Sigmoid colon (tissue), 7 donors: ENCODE measurements around the gene TOX2. TPM values are rescaled to one million over a fixed set of nuclear protein-coding genes. Genes with fewer than 3 reads are reported as not detected.

ENCODE experiments used
- DNase-seq: peaks from one replicate; pipeline ENCODE4 v3.0.0-alpha.2; 2019
- H3K27ac ChIP-seq, 4 donors: fragments of 200-600 bp; sonication (generic); one replicate each; pipeline ENCODE4 v1.5.1; 2016 to 2019; ENCODE audit warnings: mild to moderate bottlenecking in 1 of 4
- H3K27me3 ChIP-seq, 3 donors: fragments of 200-600 bp; sonication (generic); one replicate each; pipeline ENCODE4 v1.5.1; 2019; ENCODE audit warnings: mild to moderate bottlenecking in 1 of 3
- H3K36me3 ChIP-seq, 4 donors: fragments of 200-600 bp; sonication (generic); one replicate each; pipeline ENCODE4 v1.5.1; 2016 to 2019
- H3K4me1 ChIP-seq, 4 donors: fragments of 200-600 bp; sonication (generic); one replicate each; pipeline ENCODE4 v1.5.1; 2017 to 2019
- H3K4me3 ChIP-seq, 4 donors: fragments of 200-600 bp; sonication (generic); one replicate each; pipeline ENCODE4 v1.5.1; 2017 to 2019; ENCODE audit warnings: mild to moderate bottlenecking in 2 of 4, moderate library complexity in 1 of 4
- H3K9me3 ChIP-seq, 4 donors: fragments of 200-600 bp in 3 of 4; sonication (generic) in 3 of 4; one replicate each; pipeline versions ENCODE4 v1.5.1 to v1.6.1; 2013 to 2019
- CTCF ChIP-seq, 4 experiments: fragments of 450-650 bp in 3 of 4; fragments of 200-600 bp in 1 of 4; IDR thresholded peaks; one replicate each; pipeline ENCODE4 v1.5.1; 2016 to 2019; ENCODE audit warnings: antibody characterized with exemption in 4 of 4, mild to moderate bottlenecking in 3 of 4, moderate library complexity in 2 of 4
- EP300 ChIP-seq, 4 donors: sonication (generic); formaldehyde crosslinking; IDR thresholded peaks; one replicate each; pipeline ENCODE4 v1.6.1; 2017; ENCODE audit warnings: antibody characterized with exemption in 4 of 4
- POLR2A ChIP-seq, 2 donors: fragments of 450-650 bp; IDR thresholded peaks; one replicate each; pipeline ENCODE4 v1.6.1; 2016; ENCODE audit warnings: antibody characterized with exemption in 2 of 2, mild to moderate bottlenecking in 2 of 2, moderate library complexity in 2 of 2
- POLR2AphosphoS5 ChIP-seq, 4 donors: sonication (generic); formaldehyde crosslinking; IDR thresholded peaks; one replicate each; pipeline ENCODE4 v1.6.1; 2017; ENCODE audit warnings: antibody characterized with exemption in 4 of 4
- WGBS, 2 donors: extraction: QIAGEN DNeasy Blood & Tissue Kit; methylation state at CpG; one replicate each; pipeline ENCODE4 v1.1.7; 2013; 5-methylcytosine and 5-hydroxymethylcytosine counted together
- intact Hi-C: fragments of 100-400 bp; cut with DNase I; formaldehyde crosslinking; loops from one replicate; pipeline ENCODE4 v1.15.1; 2023
- polyA plus RNA-seq, 3 donors: library from polyadenylated mRNA; stranded (reverse); fragments of 200-250 nt; gene quantifications; one replicate each; pipeline ENCODE4 v1.2.3, GENCODE V29; 2013
- total RNA-seq, 4 donors: library from RNA; depleted of rRNA; stranded (reverse); fragments of >200 nt; gene quantifications; one replicate each; pipeline ENCODE4 v1.1.0, GENCODE V29; 2016
- donor health status: healthy with polysubstance abuse.
- donor health status: Bipolar disorder and iron deficiency.
- donor health status: healthy.

Gene TOX2
- total and polyA plus RNA-seq, 7 donors: 0.27 to 8.1 (median 1.7) TPM

GRCh38 chr20:44069203-44070011 lies 154.8 kb downstream of the TOX2 start:
- intact Hi-C loops: no loop called here
- Histone ChIP-seq H3K9me3 (no peaks in the 10 kb centered on the region), H3K4me1 (peaks cover 0 to 2% (median 2%) of the 10 kb centered on the region in 4 donors), H3K4me3 (no peak overlapping the region), H3K27me3 (no peaks in the 10 kb centered on the region), H3K27ac (no peak overlapping the region), H3K36me3 (no peaks in the 10 kb centered on the region)
- no peak for DNase-seq
- WGBS, 2 donors: 53 to 85% methylated on average over 26 of the region's 26 CpGs
- TF ChIP-seq POLR2AphosphoS5 (IDR thresholded peaks at IDR 0.05) (no peak), POLR2A (IDR thresholded peaks at IDR 0.05) (no peak), EP300 (IDR thresholded peaks at IDR 0.05) (no peak), CTCF (IDR thresholded peaks at IDR 0.05) (no peak)

- no peak for TF ChIP-seq CTCF (IDR thresholded peaks at IDR 0.05)
- no peak for TF ChIP-seq POLR2AphosphoS5 (IDR thresholded peaks at IDR 0.05)
- TF ChIP-seq EP300 (IDR thresholded peaks at IDR 0.05): no peak
- no peak for TF ChIP-seq POLR2A (IDR thresholded peaks at IDR 0.05)
- Histone ChIP-seq H3K4me3 (no peak overlapping the region), H3K27me3 (no peaks in the 10 kb centered on the region), H3K4me1 (peaks cover 0 to 8% (median 6%) of the 10 kb centered on the region in 4 donors), H3K36me3 (no peaks in the 10 kb centered on the region), H3K27ac (no peak overlapping the region), H3K9me3 (no peaks in the 10 kb centered on the region)
- intact Hi-C loops: no loop called here
- no peak for DNase-seq
- WGBS, 2 donors: 59 to 76% methylated on average over 17 of the region's 17 CpGs
Measured at GRCh38 chr20:44070139-44070900, 155.7 kb downstream of the TOX2 start.

- Histone ChIP-seq H3K9me3 (no peaks in the 10 kb centered on the region), H3K4me1 (peaks cover 0 to 8% (median 6%) of the 10 kb centered on the region in 4 donors), H3K27me3 (no peaks in the 10 kb centered on the region), H3K36me3 (no peaks in the 10 kb centered on the region), H3K4me3 (no peak overlapping the region), H3K27ac (no peak overlapping the region)
- DNase-seq: no peak
- intact Hi-C loops: no loop called here
- WGBS, 2 donors: 91 to 92% methylated on average over 10 of the region's 10 CpGs
- TF ChIP-seq EP300 (IDR thresholded peaks at IDR 0.05): no peak
- no peak for TF ChIP-seq CTCF (IDR thresholded peaks at IDR 0.05)
- no peak for TF ChIP-seq POLR2AphosphoS5 (IDR thresholded peaks at IDR 0.05)
- no peak for TF ChIP-seq POLR2A (IDR thresholded peaks at IDR 0.05)
Measured at GRCh38 chr20:44071057-44071456, 156.4 kb downstream of the TOX2 start.

GRCh38 chr20:44071526-44072111 lies 157.0 kb downstream of the TOX2 start:
- H3K27ac ChIP-seq: no peak overlapping the region
- H3K27me3 ChIP-seq: no peaks in the 10 kb centered on the region
- no peak for DNase-seq
- H3K4me1 ChIP-seq: peaks cover 0 to 8% (median 6%) of the 10 kb centered on the region in 4 donors
- WGBS, 2 donors: 87 to 92% methylated on average over 11 of the region's 11 CpGs
- no peaks in the 10 kb centered on the region for H3K36me3 ChIP-seq
- intact Hi-C loops: no loop called here
- TF ChIP-seq CTCF (IDR thresholded peaks at IDR 0.05): no peak
- TF ChIP-seq POLR2AphosphoS5 (IDR thresholded peaks at IDR 0.05): no peak
- TF ChIP-seq EP300 (IDR thresholded peaks at IDR 0.05): no peak
- TF ChIP-seq POLR2A (IDR thresholded peaks at IDR 0.05): no peak
- H3K9me3 ChIP-seq: no peaks in the 10 kb centered on the region
- no peak overlapping the region for H3K4me3 ChIP-seq
